GM12892 (cell line): ENCODE measurements around the gene TSKU.

Experiments used
- POLR2A ChIP-seq: IDR thresholded peaks from 2 replicates; pipeline ENCODE4 v1.6.1; 2011; ENCODE audit warnings: low read depth, low read length, control low read depth
- POLR2AphosphoS5 ChIP-seq: IDR thresholded peaks from 2 replicates; pipeline ENCODE4 v1.6.1; 2011; ENCODE audit warnings: low read depth, low read length, control low read depth
- TAF1 ChIP-seq: IDR thresholded peaks from 2 replicates; pipeline ENCODE4 v1.6.1; 2011; ENCODE audit warnings: low read depth, mild to moderate bottlenecking, control low read depth, low read length, borderline replicate concordance

DNA sequence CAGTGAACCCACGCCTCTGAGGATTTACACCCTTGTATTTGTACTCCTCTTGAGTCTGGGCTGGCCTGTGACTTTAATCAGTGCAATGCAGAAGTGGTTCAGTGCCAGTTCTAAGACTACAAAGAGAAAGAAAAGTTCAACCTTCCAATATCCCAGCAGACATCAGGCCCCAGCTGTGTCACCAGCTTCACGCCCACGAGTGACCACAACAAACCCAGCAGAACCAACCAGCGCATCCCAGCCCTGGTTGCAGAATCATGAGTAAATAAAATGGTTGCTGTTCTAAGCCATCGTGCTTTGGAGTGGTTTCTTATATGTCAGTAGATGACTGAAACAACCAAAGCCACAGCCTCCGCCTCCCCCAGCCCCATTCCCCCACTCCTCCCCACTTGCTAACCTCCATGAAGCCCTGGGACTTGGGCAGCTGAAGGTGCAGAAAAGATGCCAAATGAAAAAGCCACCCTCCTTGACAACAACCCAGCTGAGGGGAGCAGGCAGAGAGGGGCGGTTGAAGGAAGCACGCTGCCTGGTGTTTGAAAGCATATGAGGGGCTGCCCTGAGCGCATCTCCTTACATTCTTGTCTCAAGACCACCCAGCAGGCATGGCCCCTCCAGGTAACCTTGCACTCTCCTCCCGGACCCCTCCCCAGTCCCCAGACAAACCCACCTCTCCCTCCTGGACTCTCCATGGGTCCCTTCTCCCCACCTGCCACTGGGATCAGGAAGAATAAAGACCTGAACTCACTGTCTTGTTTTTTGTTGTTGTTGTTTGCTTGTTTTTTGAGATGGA, 20.9 kb downstream of the TSKU start:
- TF ChIP-seq TAF1 = no peak
- no peak for TF ChIP-seq POLR2A
- no peak for TF ChIP-seq POLR2AphosphoS5
